Stimulated activated CD8-positive, alpha-beta memory T cell treated with anti-CD3 and anti-CD28 coated beads, Interleukin-15, amount 100 ng/mL, for 1 hour (primary cell): ENCODE data around the gene WDR43.
"Not testable (repeated sequence)": the region's sequence is repeated elsewhere in the genome, so short reads cannot be mapped to it uniquely, and the experiment has no call there.

Source experiments
- DNase-seq: peaks from one replicate; pipeline ENCODE4 v3.0.0-alpha.2; 2020; ENCODE audit warnings: low read depth

WDR43 gene

GRCh38 chr2:28970464-28971160, 76.1 kb downstream of the WDR43 start:
- no peak for DNase-seq

GRCh38 chr2:28972778-28973335, 78.4 kb downstream of the WDR43 start:
- no peak for DNase-seq

DNA sequence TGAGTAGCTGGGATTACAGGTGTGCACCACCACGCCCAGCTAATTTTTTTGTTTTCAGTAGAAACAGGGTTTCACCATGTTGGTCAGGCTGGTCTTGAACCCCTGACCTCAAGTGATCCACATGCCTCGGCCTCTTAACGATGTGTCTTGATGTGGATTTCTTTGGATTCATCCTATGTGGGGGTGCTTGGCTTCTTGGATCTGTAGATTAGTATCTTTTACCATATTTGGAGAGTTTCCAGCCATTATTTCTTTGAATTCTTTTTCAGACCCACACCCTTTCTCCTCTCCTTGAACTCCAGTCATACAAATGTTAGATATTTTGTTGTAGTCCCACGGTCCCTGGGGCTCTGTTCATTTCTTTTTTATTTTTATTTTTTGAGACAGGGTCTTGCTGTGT, 79.8 kb downstream of the WDR43 start:
- DNase-seq = no peak

DNA sequence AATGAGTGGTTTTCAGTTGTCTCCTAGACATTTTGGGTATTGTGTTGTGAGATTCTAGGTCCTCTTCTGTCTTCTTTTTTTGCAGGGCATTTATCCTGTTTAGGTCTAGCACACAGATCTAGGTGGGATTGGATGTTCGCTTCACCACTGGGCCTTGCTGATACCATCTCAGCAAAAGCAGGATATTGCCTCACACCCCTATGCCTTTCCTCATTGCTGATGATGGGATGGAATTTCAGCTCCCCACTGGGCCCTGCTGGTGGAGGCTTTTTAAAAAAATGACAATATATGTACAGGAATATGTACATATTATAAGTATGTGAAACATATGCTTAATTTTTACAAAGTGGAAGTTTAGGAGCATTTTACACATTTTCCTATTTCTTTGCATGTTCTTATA, 81.2 kb downstream of the WDR43 start:
- DNase-seq = no peak

GRCh38 chr2:28976584-28976983, 82.1 kb downstream of the WDR43 start:
- no peak for DNase-seq

GRCh38 chr2:28977176-28977875, 82.9 kb downstream of the WDR43 start:
- no peak for DNase-seq

- DNase-seq = not testable (repeated sequence)
Measured at GRCh38 chr2:28978001-28978400, 83.5 kb downstream of the WDR43 start.

DNA sequence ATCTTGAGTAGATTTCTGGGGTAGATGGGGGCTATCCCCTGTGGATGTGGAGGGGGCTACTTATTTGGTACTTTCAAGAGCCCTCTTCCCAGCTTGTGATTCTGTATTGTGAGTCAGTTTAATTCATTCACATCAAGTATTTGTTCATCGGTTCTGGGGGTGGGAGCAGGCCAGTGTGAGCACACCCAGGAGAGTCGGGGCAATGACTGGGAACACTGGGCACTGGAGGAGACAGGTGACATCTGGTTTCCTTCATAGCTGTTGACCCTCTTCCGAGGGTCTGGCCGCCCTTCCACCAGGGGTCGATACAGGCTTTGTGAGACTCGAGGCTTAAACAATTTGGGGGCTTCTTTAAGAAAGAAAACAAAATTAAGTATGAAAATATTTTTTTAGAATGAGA, 84.1 kb downstream of the WDR43 start:
- no peak for DNase-seq

GRCh38 chr2:28979041-28979440, 84.6 kb downstream of the WDR43 start:
- no peak for DNase-seq

GRCh38 chr2:28979576-28980366, 85.3 kb downstream of the WDR43 start:
- DNase-seq = no peak

DNA sequence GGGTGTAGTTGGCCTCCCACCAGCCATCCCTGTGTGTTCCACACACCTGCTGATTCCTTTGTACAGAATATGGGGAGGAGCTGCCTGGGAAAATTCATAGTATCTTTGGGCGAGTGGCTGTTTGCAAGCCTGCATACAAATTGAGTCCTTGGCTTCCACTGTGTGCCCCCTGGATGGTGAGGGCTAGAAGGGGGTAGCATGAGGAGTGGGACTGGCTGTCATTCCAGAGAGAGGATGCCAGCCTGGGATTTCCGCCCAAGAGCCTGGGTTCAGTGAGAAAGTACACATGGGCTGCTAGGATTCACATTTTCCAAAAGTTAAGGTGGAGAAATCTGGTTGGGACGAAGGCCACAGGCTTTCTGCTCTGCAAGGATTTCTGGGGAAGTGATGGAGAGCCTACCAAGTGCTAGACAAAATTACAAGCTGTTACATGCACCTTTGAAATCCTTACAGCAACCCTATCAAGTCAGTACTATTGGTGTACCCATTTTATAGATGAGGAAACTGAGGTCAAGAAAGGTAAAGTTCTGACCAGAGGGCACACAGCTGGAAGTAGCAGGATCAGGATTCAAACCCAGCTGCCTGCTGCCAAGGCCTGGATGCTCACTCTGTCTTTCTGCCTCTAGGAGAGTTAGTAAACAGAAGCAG, 86.0 kb downstream of the WDR43 start:
- DNase-seq = no peak

DNA sequence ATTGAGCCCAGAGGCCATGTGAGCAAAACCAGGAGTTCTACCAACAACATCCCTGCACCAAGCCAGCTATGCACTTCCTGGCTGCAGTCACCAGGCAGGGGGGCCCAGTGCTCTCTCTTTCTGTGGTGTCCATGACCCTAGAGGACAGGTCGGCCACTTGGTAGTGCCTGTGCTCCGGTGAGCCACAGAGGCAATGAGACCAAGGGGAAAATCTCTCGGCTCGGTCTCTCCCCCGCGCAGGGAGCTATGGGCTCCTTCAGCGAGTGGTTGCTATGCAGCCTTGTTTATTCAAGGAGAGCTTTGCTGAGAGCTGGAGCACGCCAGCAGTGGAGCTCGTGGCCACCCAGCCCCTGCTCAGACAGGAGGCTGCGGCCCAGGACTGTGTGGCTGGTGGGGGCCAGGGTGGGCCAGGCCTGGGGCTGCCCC, 86.6 kb downstream of the WDR43 start, which contains the start of gene TOGARAM2:
TSS of gene TOGARAM2 (plus strand) at position 283 of the 426 bp plus-strand sequence. CDS start 13,537 bp downstream, outside the sequence.
- no peak for DNase-seq

- no peak for DNase-seq
Measured at GRCh38 chr2:28981620-28982376, 87.3 kb downstream of the WDR43 start.

- no peak for DNase-seq
Measured at GRCh38 chr2:28982381-28982950, 88.0 kb downstream of the WDR43 start.

DNA sequence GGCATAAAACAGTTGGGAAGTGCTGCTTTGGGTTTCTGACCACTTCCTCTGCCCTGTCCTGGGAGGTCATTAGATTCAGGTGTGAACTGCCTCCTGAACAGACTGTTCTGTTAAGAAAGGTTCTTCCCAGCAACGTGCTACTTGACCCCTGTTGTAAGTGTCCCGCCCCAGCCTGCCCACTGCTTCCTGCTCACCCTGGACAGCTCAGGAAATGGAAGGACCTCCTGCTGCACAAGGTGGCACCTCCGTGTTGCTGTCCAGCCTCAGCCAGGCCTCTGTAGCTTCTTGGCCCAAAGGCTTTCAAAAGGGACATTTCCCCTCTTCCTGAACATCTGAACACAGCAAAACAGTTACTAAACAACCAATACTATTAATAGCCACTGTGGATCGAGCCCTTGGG, 92.0 kb downstream of the WDR43 start:
- DNase-seq = no peak

DNA sequence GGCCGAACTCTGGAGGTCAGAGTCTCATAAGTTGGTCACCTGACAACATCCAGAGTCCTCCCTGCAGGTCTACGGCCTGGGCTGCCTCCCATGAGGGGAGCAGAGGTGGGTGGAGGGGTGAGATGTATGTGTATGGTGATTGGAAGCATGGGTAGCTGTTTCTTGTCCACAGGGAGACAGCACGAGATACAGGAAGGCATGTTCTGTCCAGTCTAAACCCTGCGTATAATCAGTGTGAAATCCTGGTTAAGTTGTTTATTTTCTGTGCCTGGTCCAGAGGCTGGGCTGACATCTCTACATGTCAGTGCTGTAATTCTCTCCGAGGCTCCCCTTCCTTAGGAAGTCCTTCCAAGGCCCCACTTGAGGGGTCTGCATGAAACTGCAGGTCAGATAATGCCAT, 95.5 kb downstream of the WDR43 start:
- DNase-seq = no peak

DNA sequence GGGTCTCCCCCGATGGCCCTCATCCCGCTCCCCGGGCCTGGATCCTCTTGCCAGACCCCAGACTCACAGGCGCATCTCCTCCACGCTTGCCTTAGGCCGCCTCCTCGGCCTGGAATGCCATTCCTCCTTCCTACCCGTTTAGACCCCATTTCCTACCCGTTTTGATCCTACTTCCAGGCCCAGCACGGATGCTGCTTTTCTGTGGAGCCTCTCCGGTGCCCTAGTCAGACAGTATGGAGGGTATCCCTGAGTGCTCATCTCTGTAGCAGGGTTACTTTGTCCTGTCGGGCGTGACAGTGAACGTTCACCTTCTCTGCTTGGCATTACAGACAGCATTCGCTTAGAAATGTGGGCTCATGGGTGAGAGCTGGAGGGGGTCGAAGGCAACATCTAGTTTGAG, 96.0 kb downstream of the WDR43 start:
- no peak for DNase-seq

DNA sequence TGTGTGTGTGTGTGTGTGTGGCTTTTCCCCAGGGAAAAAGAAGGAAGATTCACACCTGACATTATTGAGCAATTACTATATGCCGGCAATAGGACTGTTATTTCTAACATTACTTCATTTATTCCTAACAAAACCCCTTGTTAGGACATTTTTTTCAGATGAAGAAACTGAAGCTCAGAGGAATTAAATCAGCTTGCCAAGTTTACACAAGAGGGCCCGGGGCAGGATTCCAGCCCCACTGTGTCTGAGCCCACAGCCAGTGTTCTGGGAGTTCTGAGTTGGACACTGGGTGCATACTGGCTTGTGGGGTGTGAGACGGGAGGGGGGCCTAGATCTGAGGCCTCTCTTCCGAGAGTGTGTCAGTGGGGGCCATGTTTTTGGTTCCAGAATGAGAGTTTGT, 96.6 kb downstream of the WDR43 start:
- no peak for DNase-seq

GRCh38 chr2:28991460-28991859, 97.0 kb downstream of the WDR43 start:
- DNase-seq = no peak

DNA sequence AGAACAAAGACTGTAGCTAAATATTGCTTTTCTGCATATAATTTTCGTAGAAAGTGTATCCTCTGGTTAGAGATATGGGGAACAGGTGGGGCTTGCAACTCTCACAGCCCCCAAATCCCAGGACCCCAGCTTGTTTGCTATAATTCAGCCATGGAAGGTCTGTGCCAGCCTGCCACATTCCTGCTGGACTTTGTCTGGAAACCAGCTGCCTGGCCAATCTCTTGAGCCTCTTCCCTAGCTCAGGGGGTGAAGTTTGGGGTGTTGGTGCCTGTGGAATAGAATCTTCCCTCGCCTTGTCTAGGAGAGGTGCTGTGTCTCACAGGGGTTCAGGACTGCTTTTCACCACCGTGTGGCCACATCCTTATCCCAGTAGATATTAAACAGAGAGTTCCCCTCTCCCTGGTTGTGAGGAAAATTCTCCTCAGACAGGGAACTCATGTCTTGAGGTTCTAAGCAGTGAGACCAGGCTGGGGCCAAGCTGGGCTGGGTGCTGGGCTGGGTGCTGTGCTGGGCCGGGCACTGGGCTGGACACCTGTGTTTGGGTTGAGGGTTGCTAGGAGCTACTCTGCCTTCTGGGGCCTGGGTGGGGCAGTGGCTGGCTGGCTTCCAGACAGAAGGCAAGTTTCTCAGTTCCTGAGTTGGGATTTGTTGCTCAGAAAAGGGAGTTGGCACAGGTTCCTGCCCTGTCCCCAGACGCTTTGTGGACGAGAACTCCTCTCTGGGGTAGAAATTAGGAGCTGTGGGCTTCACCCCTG, 98.9 kb downstream of the WDR43 start:
- DNase-seq = no peak
